ENCODE results near the gene RRM2.

DNA sequence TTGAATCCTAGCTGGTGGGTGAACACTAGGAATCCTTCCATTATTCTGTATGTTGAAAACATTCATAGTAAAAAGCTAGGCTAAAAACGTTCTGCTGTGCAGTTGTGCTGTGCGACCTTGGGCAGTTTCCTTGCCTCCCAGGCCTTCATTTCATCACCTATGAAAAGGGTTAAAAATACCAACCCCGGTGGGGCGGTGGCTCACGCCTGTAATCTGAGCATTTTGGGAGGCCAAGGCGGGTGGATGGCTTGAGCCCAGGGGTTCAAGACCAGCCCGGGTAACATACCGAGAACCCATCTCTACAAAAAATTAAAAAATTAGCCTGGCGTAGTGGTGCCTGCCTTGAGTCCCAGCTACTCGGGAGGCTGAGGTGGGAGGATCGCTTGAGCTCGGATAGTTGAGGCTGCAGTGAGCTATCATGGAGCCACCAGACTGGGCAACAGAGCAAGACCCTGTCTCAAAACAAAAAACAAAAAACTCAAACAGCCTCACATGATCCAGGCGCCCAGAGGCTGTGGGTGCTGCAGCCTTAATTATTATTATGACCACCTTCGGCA lies 2.9 kb upstream of the RRM2 start:
- no peak for TF ChIP-seq EP300 (IDR thresholded peaks at IDR 0.05)
- TF ChIP-seq, protein P1, sequence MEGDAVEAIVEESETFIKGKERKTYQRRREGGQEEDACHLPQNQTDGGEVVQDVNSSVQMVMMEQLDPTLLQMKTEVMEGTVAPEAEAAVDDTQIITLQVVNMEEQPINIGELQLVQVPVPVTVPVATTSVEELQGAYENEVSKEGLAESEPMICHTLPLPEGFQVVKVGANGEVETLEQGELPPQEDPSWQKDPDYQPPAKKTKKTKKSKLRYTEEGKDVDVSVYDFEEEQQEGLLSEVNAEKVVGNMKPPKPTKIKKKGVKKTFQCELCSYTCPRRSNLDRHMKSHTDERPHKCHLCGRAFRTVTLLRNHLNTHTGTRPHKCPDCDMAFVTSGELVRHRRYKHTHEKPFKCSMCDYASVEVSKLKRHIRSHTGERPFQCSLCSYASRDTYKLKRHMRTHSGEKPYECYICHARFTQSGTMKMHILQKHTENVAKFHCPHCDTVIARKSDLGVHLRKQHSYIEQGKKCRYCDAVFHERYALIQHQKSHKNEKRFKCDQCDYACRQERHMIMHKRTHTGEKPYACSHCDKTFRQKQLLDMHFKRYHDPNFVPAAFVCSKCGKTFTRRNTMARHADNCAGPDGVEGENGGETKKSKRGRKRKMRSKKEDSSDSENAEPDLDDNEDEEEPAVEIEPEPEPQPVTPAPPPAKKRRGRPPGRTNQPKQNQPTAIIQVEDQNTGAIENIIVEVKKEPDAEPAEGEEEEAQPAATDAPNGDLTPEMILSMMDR (IDR thresholded peaks at IDR 0.05) = no peak
- TF ChIP-seq POLR2AphosphoS5 (IDR thresholded peaks at IDR 0.05) = no peak
- no peak for TF ChIP-seq POLR2A (IDR thresholded peaks at IDR 0.05)

Measured in gastroesophageal sphincter (tissue), 3 donors.